ENCODE data around the gene MRPS18A.
"Not testable (repeated sequence)": the region's sequence is repeated elsewhere in the genome, so short reads cannot be mapped to it uniquely, and the experiment has no call there.

The MRPS18A gene

DNA sequence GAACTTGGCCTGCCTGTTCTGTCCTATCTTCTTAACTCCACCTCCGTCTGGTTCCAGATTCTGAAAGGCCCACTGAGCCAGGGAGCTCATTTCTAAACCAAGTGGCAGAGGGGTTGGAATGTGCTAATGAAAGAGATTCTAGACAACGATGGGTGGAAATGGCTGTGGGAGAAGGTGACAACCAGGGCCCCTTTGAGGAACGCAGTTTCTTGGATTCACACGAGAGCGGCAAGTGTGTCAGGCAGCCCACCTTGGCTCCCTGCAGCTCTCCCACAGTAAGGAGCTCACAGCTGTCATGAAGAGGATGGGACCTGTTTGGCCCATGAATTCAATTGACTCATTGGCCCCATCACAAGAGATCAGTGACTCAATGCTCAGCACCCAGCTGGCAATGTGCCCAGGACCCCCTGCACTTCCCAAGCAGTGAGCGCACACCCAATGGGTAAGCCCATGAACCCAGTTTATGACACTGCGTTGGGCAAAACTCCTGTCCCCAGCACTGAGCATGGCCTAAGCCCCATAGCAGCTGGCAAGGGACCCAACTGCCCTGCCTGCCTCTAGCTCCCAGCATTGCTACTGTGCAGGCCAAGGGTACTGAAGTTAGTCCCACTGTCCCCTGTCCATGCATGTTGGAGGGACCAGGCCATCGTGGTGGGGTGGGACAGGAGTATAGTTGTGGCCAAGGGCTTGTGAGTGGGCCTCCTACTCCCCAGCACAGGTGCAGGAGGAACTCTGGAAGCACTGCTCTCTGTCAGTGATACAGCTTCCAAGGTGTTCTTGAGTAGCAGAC lies 16.4 kb downstream of the MRPS18A start:
- DNase-seq (ENCODE audit: low spot score) = no peak

- DNase-seq (ENCODE audit: low spot score) = no peak
Observed at GRCh38 chr6:43670623-43670986, 17.0 kb downstream of the MRPS18A start.

GRCh38 chr6:43669922-43670622 lies 17.5 kb downstream of the MRPS18A start:
- DNase-seq (ENCODE audit: low spot score) = no peak

DNA sequence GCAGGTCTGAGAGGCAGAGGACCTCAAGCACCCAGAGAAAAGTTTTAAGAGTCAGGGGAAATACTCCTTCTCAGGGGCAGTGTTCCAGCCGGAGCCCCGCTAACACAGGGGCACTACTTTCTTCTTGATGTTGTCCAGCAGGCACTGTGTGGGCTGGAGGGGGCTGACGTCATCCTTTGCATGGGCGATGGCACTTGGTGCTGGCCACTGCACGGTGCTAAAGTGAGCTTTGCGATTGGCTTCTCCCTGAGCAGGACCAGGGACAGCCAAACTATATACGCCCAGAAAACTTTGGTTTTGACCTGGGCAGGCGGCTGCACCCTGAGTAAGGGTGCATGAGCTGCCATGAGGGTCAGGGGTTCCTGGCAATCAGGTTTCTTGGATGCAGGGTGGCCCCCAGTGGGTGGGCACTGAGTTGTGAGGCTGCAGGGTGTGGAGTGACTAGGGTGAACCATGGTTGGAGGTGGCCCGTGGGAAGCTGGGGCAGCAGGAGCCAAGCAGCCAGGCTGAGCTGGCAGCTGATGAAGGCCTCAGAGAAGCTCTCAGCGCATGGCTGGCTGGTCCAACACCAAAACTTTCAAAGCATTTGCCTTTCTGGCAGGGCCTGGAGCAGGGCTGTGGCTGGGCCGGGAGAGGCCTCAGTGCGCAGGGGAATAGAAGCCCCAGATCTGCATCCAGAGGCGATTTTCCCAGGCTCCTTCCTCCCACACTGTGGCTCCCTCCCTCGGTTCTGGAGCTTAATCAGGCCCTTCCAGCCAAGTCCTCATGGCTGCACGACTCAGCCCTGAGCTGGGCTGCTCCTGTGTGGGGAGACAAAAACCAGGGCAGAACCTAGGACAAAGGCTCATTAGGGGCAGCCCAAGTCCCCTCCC lies 18.3 kb downstream of the MRPS18A start:
- DNase-seq (ENCODE audit: low spot score) = peak; percentile 51

GRCh38 chr6:43668151-43669028 lies 19.2 kb downstream of the MRPS18A start:
- DNase-seq (ENCODE audit: low spot score) = peak; percentile 44

- peak; percentile 63 for DNase-seq (ENCODE audit: low spot score)
Observed at GRCh38 chr6:43667245-43668150, 20.1 kb downstream of the MRPS18A start.

GRCh38 chr6:43666196-43666920 lies 21.2 kb downstream of the MRPS18A start:
- DNase-seq (ENCODE audit: low spot score) = no peak

GRCh38 chr6:43665376-43665775 lies 22.2 kb downstream of the MRPS18A start:
- no peak for DNase-seq (ENCODE audit: low spot score)

GRCh38 chr6:43662948-43663347 lies 24.6 kb downstream of the MRPS18A start:
- DNase-seq (ENCODE audit: low spot score) = not testable (repeated sequence)

DNA sequence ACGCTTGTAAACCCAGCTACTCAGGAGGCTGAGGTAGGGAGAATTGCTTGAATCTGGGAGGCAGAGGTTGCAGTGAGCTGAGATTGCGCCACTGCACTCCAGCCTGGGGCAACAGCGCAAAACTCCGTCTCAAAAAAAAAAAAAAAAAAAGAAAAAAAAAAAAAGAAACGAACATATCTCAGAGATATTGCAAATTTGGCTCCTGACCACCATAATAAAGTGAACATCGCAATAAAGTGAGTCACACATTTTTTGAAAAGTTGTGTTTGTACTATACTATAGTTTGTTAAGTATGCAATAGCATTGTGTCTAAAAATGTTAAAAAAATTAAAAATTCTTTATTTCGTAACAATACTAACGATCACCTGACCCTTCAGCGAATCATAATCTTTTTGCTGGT lies 29.4 kb downstream of the MRPS18A start:
- no peak for DNase-seq (ENCODE audit: low spot score)

- no peak for DNase-seq (ENCODE audit: low spot score)
Observed at GRCh38 chr6:43657221-43657802, 30.3 kb downstream of the MRPS18A start.

GRCh38 chr6:43652822-43653221 lies 34.8 kb downstream of the MRPS18A start:
- not testable (repeated sequence) for DNase-seq (ENCODE audit: low spot score)

DNA sequence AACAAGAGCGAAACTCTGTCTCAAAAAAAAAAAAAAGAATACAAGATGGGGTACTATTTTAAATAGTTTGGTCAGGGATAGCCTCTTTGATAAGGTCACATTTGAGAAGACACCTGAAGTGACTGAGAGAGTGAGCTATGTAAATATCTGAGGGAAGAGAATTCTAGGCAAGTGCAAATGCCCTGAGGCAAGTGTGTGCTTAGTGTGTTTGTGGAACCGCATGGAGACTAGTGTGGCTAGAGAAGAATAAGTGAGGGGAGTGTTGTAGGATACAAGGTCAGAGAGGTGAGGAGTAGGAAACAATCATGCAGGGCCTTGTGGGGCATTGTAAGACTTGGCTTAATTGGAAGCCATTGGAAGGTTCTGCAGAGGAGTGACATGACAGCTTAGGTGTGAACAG lies 39.3 kb downstream of the MRPS18A start:
- DNase-seq (ENCODE audit: low spot score) = no peak

GRCh38 chr6:43647613-43648012 lies 40.0 kb downstream of the MRPS18A start:
- no peak for DNase-seq (ENCODE audit: low spot score)

DNA sequence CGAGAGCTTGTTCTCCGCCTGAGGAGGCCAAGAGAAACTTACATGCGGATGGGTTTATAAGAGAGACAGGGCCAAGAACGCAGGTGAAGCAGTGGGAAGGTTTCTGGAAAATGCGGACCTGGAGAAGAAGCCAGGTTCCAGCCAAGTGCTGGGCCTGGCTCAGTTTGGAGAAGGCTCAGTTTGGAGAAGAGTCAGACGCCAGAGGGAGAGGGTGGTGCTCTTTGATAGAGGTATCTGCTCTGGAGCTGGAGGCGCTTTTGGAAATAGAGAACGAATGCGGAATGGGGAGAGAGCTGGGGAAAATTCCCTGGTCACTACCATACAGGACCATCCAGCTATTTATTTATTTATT lies 42.0 kb downstream of the MRPS18A start:
- DNase-seq (ENCODE audit: low spot score) = no peak

DNA sequence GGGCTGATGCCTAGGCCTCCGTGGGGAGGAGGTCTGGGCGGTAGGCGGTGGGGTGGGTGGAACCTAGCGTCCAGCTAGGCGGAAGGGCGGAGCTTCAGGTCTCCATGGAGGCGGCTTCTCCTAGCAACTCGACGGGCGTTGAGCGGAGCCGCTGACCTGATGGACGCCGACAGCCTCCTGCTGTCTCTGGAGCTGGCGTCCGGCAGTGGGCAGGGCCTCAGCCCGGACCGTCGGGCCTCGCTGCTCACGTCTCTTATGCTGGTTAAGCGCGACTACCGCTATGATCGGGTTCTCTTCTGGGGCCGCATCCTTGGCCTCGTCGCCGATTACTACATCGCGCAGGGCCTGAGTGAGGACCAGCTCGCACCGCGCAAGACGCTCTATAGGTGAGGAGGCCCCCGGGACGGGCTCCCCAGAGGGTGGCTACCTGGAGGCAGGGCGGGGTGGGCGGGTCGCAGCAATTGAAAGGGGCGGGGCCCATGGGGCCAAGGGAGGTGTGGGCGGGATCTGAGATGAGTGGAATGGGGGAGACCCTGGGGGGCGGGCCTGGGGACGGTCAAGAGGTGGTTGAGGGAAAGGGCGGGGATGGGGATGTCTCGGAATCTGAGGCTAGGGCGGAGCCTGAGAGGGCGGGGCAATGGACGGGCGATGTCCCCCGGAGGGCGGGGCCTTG lies 42.5 kb downstream of the MRPS18A start, which contains the start of gene RSPH9:
TSS of gene RSPH9 (plus strand) at position 97 of the 673 bp plus-strand sequence. CDS start at position 160, 63 bp downstream.
- DNase-seq (ENCODE audit: low spot score) = no peak

DNA sequence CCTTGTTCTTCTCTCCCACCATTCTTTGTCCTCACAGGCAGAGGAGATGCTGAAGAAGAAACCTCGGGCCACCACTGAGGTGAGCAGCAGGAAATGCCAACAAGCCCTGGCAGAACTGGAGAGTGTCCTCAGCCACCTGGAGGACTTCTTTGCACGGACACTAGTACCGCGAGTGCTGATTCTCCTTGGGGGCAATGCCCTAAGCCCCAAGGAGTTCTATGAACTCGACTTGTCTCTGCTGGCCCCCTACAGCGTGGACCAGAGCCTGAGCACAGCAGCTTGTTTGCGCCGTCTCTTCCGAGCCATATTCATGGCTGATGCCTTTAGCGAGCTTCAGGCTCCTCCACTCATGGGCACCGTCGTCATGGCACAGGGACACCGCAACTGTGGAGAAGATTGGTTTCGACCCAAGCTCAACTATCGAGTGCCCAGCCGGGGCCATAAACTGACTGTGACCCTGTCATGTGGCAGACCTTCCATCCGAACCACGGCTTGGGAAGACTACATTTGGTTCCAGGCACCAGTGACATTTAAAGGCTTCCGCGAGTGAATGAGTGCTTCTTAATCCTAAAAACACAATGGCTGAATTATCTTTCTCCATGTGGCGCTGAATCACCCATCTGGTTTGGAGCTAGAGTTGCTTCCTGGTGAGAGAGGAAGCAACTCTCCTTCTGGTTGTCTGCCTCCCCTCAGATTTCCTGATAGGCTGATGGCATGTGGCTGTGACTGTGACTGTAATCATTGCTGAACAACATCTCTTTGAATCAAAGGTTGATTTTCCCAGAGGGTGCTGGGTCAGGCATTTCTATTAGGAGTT lies 47.4 kb downstream of the MRPS18A start:
- DNase-seq (ENCODE audit: low spot score) = peak; percentile 41

- DNase-seq (ENCODE audit: low spot score) = no peak
Observed at GRCh38 chr6:43636308-43636659, 51.3 kb downstream of the MRPS18A start.
